Keratinocyte (primary cell): Measurements from ENCODE around the gene PCDHB9. TPM values are rescaled to one million over a fixed set of nuclear protein-coding genes. Genes with fewer than 3 reads are reported as not detected.
"Not testable (repeated sequence)": the region's sequence is repeated elsewhere in the genome, so short reads cannot be mapped to it uniquely, and the experiment has no call there.

ENCODE experiments used
- DNase-seq: peaks from one replicate; pipeline ENCODE4 v3.0.0-alpha.2; 2011; ENCODE audit warnings: low read depth, missing footprints, low spot score
- FAIRE-seq: peaks from 2 replicates; lab custom pipeline; 2011; peaks lifted over from hg19 to GRCh38; lab: Jason Lieb, UNC
- H2AFZ ChIP-seq: 2 replicates; pipeline ENCODE4 v1.6.0; 2012; ENCODE audit warnings: low read length, control low read depth, inconsistent platforms; ENCODE audit not compliant: control insufficient read depth
- H3K27ac ChIP-seq: 2 replicates; pipeline ENCODE4 v1.5.1; 2011; ENCODE audit warnings: low read length; ENCODE audit not compliant: control insufficient read depth, insufficient read depth
- H3K27me3 ChIP-seq: 3 replicates; pipeline ENCODE4 v1.6.0; 2011; ENCODE audit warnings: low read length; ENCODE audit not compliant: control insufficient read depth, insufficient read depth; ENCODE audit errors: extremely low read depth
- H3K36me3 ChIP-seq, 2 experiments: 2 replicates in 1 of 2; 3 replicates in 1 of 2; pipeline ENCODE4 v1.5.1; 2011; ENCODE audit warnings: low read length in 2 of 2, mild to moderate bottlenecking in 1 of 2; ENCODE audit not compliant: control insufficient read depth in 2 of 2, insufficient read depth in 2 of 2; ENCODE audit errors: extremely low read depth in 1 of 2
- H3K4me1 ChIP-seq: 3 replicates; pipeline ENCODE4 v1.5.1; 2011; ENCODE audit warnings: low read length; ENCODE audit not compliant: control insufficient read depth, insufficient read depth; ENCODE audit errors: extremely low read depth
- H3K4me2 ChIP-seq: 3 replicates; pipeline ENCODE4 v1.6.0; 2011; ENCODE audit warnings: low read depth, low read length; ENCODE audit not compliant: control insufficient read depth, insufficient read depth; ENCODE audit errors: extremely low read depth
- H3K4me3 ChIP-seq, 3 experiments: fragments of 200-600 bp in 1 of 3; sonication (generic) in 1 of 3; 2 replicates in 2 of 3; 3 replicates in 1 of 3; pipeline ENCODE4 v1.5.1; 2011 to 2016; ENCODE audit warnings: low read length in 3 of 3, mild to moderate bottlenecking in 3 of 3, control low read depth in 2 of 3, inconsistent platforms in 1 of 3, low read depth in 1 of 3, mixed read lengths in 1 of 3, mixed run types in 1 of 3, moderate library complexity in 1 of 3; ENCODE audit not compliant: control insufficient read depth in 2 of 3, insufficient read depth in 2 of 3; ENCODE audit errors: extremely low read depth in 1 of 3
- H3K79me2 ChIP-seq: 2 replicates; pipeline ENCODE4 v1.6.0; 2012; ENCODE audit warnings: low read length; ENCODE audit not compliant: control insufficient read depth, insufficient read depth
- H3K9ac ChIP-seq: 3 replicates; pipeline ENCODE4 v1.6.0; 2011; ENCODE audit warnings: low read length; ENCODE audit not compliant: control insufficient read depth, insufficient read depth; ENCODE audit errors: extremely low read depth
- H3K9me1 ChIP-seq: 3 replicates; pipeline ENCODE4 v1.6.0; 2011; ENCODE audit warnings: low read length; ENCODE audit not compliant: control insufficient read depth, insufficient read depth; ENCODE audit errors: extremely low read depth
- H3K9me3 ChIP-seq: 2 replicates; pipeline ENCODE4 v1.5.1; 2012; ENCODE audit warnings: low read depth, low read length; ENCODE audit not compliant: control insufficient read depth
- H4K20me1 ChIP-seq: 3 replicates; pipeline ENCODE4 v1.6.0; 2011; ENCODE audit warnings: low read length; ENCODE audit not compliant: control insufficient read depth, insufficient read depth; ENCODE audit errors: extremely low read depth
- CTCF ChIP-seq, 3 experiments: IDR thresholded peaks in 1 of 3; conservative IDR thresholded peaks in 1 of 3; optimal IDR thresholded peaks in 1 of 3; 2 replicates in 2 of 3; 3 replicates in 1 of 3; pipeline versions ENCODE3 to v1.5.1; 2011; ENCODE audit warnings: low read length in 3 of 3, mild to moderate bottlenecking in 3 of 3, moderate library complexity in 2 of 3, control low read depth in 1 of 3, inconsistent platforms in 1 of 3; ENCODE audit not compliant: insufficient read depth in 2 of 3; ENCODE audit errors: extremely low read depth in 1 of 3
- EZH2 ChIP-seq: IDR thresholded peaks from one replicate; pipeline ENCODE4 v1.6.1; 2012; ENCODE audit warnings: inconsistent platforms, mild to moderate bottlenecking, low read length, moderate library complexity
- dilution Hi-C: fragments of 300-500 bp; cut with MboI; formaldehyde crosslinking; loops from one replicate; pipeline ENCODE4 v1.7.0; 2020; ENCODE audit warnings: low sequenced_read_pairs; ENCODE audit not compliant: extremely low pct_ligation_motif_present
- polyA plus RNA-seq, 5 experiments: library from polyadenylated mRNA; depleted of rRNA in 3 of 5; stranded (reverse) in 3 of 5; stranded (forward) in 1 of 5; unstranded in 1 of 5; fragments of >200 nt; gene quantifications; 1 replicate in 1 of 5; 2 replicates in 3 of 5; 3 replicates in 1 of 5; pipeline versions ENCODE4 v1.2.1 to v1.2.3, GENCODE V29; 2011 to 2012; ENCODE audit warnings: missing spikeins in 2 of 5, low read depth in 1 of 5, low replicate concordance in 1 of 5

Gene PCDHB9
- polyA plus RNA-seq, 1 donor (not counting 4 experiments of a cell fraction or from before 2014, with no cell fraction given): not detected

GRCh38 chr5:141189131-141189530, 2.2 kb downstream of the PCDHB9 start:
- H4K20me1 ChIP-seq, H3K9me1 ChIP-seq, H2AFZ ChIP-seq, H3K4me1 ChIP-seq, H3K36me3 ChIP-seq, H3K79me2 ChIP-seq, H3K27me3 ChIP-seq, H3K4me2 ChIP-seq, FAIRE-seq, H3K27ac ChIP-seq, H3K9ac ChIP-seq, H3K9me3 ChIP-seq, DNase-seq, H3K4me3 ChIP-seq, dilution Hi-C loops: not testable (repeated sequence)

DNA sequence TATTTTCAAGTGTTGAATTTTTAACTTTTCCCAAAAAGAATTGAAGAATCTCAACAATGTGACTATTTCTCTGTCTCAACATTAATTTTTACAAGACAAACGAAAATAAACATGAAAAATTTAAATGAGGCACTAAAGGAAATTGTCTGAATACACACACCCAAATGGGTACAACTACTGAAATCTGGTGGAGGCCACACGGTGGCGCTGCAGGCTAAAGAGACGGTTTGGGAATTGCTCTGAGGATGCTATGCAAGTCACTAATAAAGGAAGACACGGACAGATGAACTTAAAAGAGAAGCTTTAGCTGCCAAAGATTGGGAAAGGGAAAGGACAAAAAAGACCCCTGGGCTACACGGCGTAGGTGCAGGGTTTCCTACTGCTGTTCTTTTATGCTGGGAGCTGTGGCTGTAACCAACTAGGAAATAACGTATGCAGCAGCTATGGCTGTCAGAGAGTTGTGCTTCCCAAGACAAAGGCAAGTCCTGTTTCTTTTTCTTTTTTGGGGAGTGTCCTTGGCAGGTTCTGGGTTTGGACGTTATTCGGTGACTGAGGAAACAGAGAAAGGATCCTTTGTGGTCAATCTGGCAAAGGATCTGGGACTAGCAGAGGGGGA, 5.3 kb downstream of the PCDHB9 start, which contains the start of gene PCDHB10:
Gene PCDHB10, plus strand, starts transcription at position 244 of the 616 bp plus-strand sequence. Its CDS starts 200 bp downstream, at position 444.
- no peaks in the 10 kb centered on the region for H3K79me2 ChIP-seq
- dilution Hi-C loops: no loop called here
- H3K36me3 ChIP-seq: no peaks in the 10 kb centered on the region
- no peaks in the 10 kb centered on the region for H3K9me1 ChIP-seq
- H3K9ac ChIP-seq: no peak within 1 kb of the TSS
- H2AFZ ChIP-seq: no peak within 1 kb of the TSS
- H3K9me3 ChIP-seq: no peaks in the 10 kb centered on the region
- TF ChIP-seq EZH2 (no peak), CTCF (optimal IDR thresholded peaks at IDR 0.05 in 1 of 3, IDR thresholded peaks at IDR 0.05 in 1 of 3, conservative IDR thresholded peaks at IDR 0.05 in 1 of 3; ENCODE audit: extremely low read depth in 1 of 3, insufficient read depth in 2 of 3, low read length in 3 of 3) (peak in 2 of 3 experiments; percentile 18 to 26)
- no peaks in the 10 kb centered on the region for H4K20me1 ChIP-seq
- no peak within 1 kb of the TSS for H3K4me2 ChIP-seq
- FAIRE-seq (no peak), DNase-seq (no peak)
- H3K4me3 ChIP-seq: no peak within 1 kb of the TSS
- H3K27ac ChIP-seq: no peak within 1 kb of the TSS
- H3K27me3 ChIP-seq: no peaks in the 10 kb centered on the region
- no peaks in the 10 kb centered on the region for H3K4me1 ChIP-seq

DNA sequence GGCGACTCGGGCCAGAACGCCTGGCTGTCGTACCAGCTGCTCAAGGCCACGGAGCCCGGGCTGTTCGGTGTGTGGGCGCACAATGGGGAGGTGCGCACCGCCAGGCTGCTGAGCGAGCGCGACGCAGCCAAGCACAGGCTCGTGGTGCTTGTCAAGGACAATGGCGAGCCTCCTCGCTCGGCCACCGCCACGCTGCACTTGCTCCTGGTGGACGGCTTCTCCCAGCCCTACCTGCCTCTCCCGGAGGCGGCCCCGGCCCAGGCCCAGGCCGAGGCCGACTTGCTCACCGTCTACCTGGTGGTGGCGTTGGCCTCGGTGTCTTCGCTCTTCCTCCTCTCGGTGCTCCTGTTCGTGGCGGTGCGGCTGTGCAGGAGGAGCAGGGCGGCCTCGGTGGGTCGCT, 7.4 kb downstream of the PCDHB9 start:
- H3K4me3 ChIP-seq, H3K4me1 ChIP-seq, H2AFZ ChIP-seq, H3K27me3 ChIP-seq, H3K36me3 ChIP-seq, FAIRE-seq, H3K27ac ChIP-seq, H3K79me2 ChIP-seq, H3K9me1 ChIP-seq, H3K9me3 ChIP-seq, dilution Hi-C loops, DNase-seq, H4K20me1 ChIP-seq, H3K9ac ChIP-seq, H3K4me2 ChIP-seq: not testable (repeated sequence)
